Islet of Langerhans (tissue), 1 donor: ENCODE results near the gene CLMN.

Experiments
- FAIRE-seq: peaks from one replicate; lab custom pipeline; 2011; peaks lifted over from hg19 to GRCh38; lab: Jason Lieb, UNC

CLMN gene

GRCh38 chr14:95319312-95320077 lies at the start of gene CLMN:
Gene CLMN (minus strand): TSS chr14:95319908. CDS start chr14:95319792, 116 bp downstream.
- FAIRE-seq = no peak

- no peak for FAIRE-seq
Observed at GRCh38 chr14:95365401-95365800, 45.7 kb upstream of the CLMN start.

- no peak for FAIRE-seq
Observed at GRCh38 chr14:95364481-95365209, 44.9 kb upstream of the CLMN start.

- no peak for FAIRE-seq
Observed at GRCh38 chr14:95363468-95363954, 43.8 kb upstream of the CLMN start.

GRCh38 chr14:95362138-95362494 lies 42.4 kb upstream of the CLMN start:
- FAIRE-seq = no peak

GRCh38 chr14:95361373-95362137 lies 41.8 kb upstream of the CLMN start:
- no peak for FAIRE-seq

- FAIRE-seq = no peak
Observed at GRCh38 chr14:95360828-95361227, 41.1 kb upstream of the CLMN start.

GRCh38 chr14:95359994-95360826 lies 40.5 kb upstream of the CLMN start:
- no peak for FAIRE-seq

- FAIRE-seq = no peak
Observed at GRCh38 chr14:95356245-95356869, 36.6 kb upstream of the CLMN start.

- no peak for FAIRE-seq
Observed at GRCh38 chr14:95355422-95355821, 35.7 kb upstream of the CLMN start.

- no peak for FAIRE-seq
Observed at GRCh38 chr14:95354834-95355233, 35.1 kb upstream of the CLMN start.

- FAIRE-seq = no peak
Observed at GRCh38 chr14:95353664-95354063, 34.0 kb upstream of the CLMN start.

- no peak for FAIRE-seq
Observed at GRCh38 chr14:95353007-95353406, 33.3 kb upstream of the CLMN start.

GRCh38 chr14:95352481-95352880 lies 32.8 kb upstream of the CLMN start:
- FAIRE-seq = no peak

GRCh38 chr14:95349241-95349640 lies 29.5 kb upstream of the CLMN start:
- no peak for FAIRE-seq

- no peak for FAIRE-seq
Observed at GRCh38 chr14:95348395-95349080, 28.8 kb upstream of the CLMN start.

- FAIRE-seq = no peak
Observed at GRCh38 chr14:95346820-95347219, 27.1 kb upstream of the CLMN start.

- FAIRE-seq = no peak
Observed at GRCh38 chr14:95346266-95346665, 26.6 kb upstream of the CLMN start.

- FAIRE-seq = no peak
Observed at GRCh38 chr14:95345032-95345431, 25.3 kb upstream of the CLMN start.

GRCh38 chr14:95344536-95344935 lies 24.8 kb upstream of the CLMN start:
- no peak for FAIRE-seq

GRCh38 chr14:95341564-95341963 lies 21.9 kb upstream of the CLMN start:
- FAIRE-seq = no peak
